NCI-H69 (cell line): ENCODE results near the gene NUDT21.
"Not testable (repeated sequence)": the region's sequence is repeated elsewhere in the genome, so short reads cannot be mapped to it uniquely, and the experiment has no call there.

Experiments
- DNase-seq: peaks from one replicate; lab custom pipeline; 2025; lab: John Stamatoyannopoulos, UW

Gene NUDT21

GRCh38 chr16:56450986-56451752 lies at the start of gene NUDT21, which contains the start of gene OGFOD1:
TSS of gene NUDT21 (minus strand) at chr16:56451332. CDS start at chr16:56451202, 130 bp downstream.
TSS of gene OGFOD1 (plus strand) at chr16:56451554. CDS start at chr16:56451613, 59 bp downstream.
- peak; percentile 95 for DNase-seq

- DNase-seq, result no peak
These were observed 42.7 kb upstream of the NUDT21 start for GRCh38 chr16:56493815-56494214.

- no peak for DNase-seq
These were observed 42.0 kb upstream of the NUDT21 start for GRCh38 chr16:56493126-56493525.

- DNase-seq, result no peak
These were observed 40.6 kb upstream of the NUDT21 start for GRCh38 chr16:56491657-56492261.

- DNase-seq, result not testable (repeated sequence)
These were observed 37.7 kb upstream of the NUDT21 start for GRCh38 chr16:56488868-56489267.

GRCh38 chr16:56488035-56488434 lies 36.9 kb upstream of the NUDT21 start:
- no peak for DNase-seq

- no peak for DNase-seq
These were observed 32.3 kb upstream of the NUDT21 start for GRCh38 chr16:56483394-56483793.

GRCh38 chr16:56482683-56483236 lies 31.6 kb upstream of the NUDT21 start:
- no peak for DNase-seq

GRCh38 chr16:56481468-56482122 lies 30.5 kb upstream of the NUDT21 start:
- no peak for DNase-seq

- no peak for DNase-seq
These were observed 29.8 kb upstream of the NUDT21 start for GRCh38 chr16:56480776-56481467.

GRCh38 chr16:56479469-56479868 lies 28.3 kb upstream of the NUDT21 start:
- DNase-seq, result no peak

GRCh38 chr16:56478281-56479049 lies 27.3 kb upstream of the NUDT21 start:
- no peak for DNase-seq

- DNase-seq, result no peak
These were observed 26.2 kb upstream of the NUDT21 start for GRCh38 chr16:56477096-56477878.

GRCh38 chr16:56475201-56475600 lies 24.1 kb upstream of the NUDT21 start:
- DNase-seq, result peak; percentile 69

- DNase-seq, result no peak
These were observed 19.5 kb upstream of the NUDT21 start for GRCh38 chr16:56470666-56471065.

GRCh38 chr16:56470232-56470631 lies 19.1 kb upstream of the NUDT21 start:
- DNase-seq, result no peak

- DNase-seq, result no peak
These were observed 18.6 kb upstream of the NUDT21 start for GRCh38 chr16:56469748-56470147.

GRCh38 chr16:56468800-56469199 lies 17.7 kb upstream of the NUDT21 start:
- no peak for DNase-seq

- no peak for DNase-seq
These were observed 15.2 kb upstream of the NUDT21 start for GRCh38 chr16:56466344-56466743.

- no peak for DNase-seq
These were observed 12.0 kb upstream of the NUDT21 start for GRCh38 chr16:56463153-56463552.
